Suppressor macrophage treated with lipopolysaccharide for 1 hour (primary cell): Measurements from ENCODE around the gene DLX1.
"Not testable (repeated sequence)": the region's sequence is repeated elsewhere in the genome, so short reads cannot be mapped to it uniquely, and the experiment has no call there.

Experiments used
- DNase-seq, 3 donors: peaks; one replicate each; pipeline ENCODE4 v3.0.0-alpha.2; 2020 to 2022

Gene DLX1

GRCh38 chr2:172085460-172086159 is at the start of gene DLX1:
DLX1 (plus strand) TSS chr2:172085507; CDS start chr2:172085678, 171 bp downstream.
- DNase-seq = no peak

GRCh38 chr2:172038121-172038520 is 47.2 kb upstream of the DLX1 start:
- DNase-seq = no peak

DNA sequence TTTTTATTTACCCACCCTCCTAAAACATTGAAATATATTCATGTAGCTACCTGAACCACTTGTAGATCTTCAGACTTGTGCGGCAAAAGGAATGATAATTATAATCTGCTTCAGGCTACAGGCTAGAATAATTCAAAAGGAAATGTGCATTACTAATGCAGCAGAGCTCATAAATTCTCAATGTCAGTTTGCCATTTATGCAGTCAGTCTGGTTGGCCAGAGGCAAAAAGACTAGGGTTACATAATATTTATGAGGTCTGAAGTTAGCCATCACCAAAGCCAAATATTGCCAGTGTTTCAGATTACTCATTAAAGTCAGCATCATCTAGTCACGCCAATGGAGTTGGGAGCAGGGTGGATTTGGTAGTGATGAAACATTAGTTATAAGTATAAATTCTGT is 46.7 kb upstream of the DLX1 start:
- DNase-seq = no peak

GRCh38 chr2:172039011-172039704 is 46.1 kb upstream of the DLX1 start:
- no peak for DNase-seq

GRCh38 chr2:172040311-172040710 is 45.0 kb upstream of the DLX1 start:
- no peak for DNase-seq

GRCh38 chr2:172046080-172046678 is 39.1 kb upstream of the DLX1 start:
- peak in 2 of 3 donors; percentile 30 to 43 for DNase-seq

DNA sequence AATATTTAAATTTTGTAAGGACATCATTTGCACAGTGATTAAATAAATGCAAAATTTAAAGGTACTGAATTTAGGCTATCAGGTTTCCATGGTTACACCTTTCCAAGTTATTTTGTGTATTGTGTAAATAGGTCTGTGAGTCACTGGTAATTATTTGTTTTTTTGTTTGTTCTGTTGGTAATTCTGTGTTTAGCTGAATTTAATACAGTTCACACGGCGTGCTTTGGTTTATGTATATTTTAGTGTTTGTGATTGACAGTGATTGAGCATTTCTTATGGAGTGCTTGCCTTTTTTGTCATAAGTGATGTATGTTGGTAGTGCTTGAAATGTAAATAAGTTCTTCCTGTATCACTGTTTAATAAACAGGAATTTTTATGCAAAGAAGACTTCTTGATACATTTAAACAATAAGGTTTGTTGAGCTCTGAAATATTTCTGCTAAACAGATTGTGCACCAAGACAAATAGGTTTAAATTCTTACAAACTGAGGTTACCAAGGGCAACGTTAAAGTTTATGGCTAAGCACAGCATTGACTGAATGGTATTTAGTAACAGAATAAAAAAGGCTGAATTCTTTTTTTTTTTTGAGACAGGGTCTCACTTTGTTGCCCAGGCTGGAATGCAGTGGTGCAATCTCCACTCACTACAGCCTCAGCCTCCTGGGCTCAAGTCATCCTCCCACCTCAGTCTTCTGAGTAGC is 38.3 kb upstream of the DLX1 start:
- DNase-seq = no peak

DNA sequence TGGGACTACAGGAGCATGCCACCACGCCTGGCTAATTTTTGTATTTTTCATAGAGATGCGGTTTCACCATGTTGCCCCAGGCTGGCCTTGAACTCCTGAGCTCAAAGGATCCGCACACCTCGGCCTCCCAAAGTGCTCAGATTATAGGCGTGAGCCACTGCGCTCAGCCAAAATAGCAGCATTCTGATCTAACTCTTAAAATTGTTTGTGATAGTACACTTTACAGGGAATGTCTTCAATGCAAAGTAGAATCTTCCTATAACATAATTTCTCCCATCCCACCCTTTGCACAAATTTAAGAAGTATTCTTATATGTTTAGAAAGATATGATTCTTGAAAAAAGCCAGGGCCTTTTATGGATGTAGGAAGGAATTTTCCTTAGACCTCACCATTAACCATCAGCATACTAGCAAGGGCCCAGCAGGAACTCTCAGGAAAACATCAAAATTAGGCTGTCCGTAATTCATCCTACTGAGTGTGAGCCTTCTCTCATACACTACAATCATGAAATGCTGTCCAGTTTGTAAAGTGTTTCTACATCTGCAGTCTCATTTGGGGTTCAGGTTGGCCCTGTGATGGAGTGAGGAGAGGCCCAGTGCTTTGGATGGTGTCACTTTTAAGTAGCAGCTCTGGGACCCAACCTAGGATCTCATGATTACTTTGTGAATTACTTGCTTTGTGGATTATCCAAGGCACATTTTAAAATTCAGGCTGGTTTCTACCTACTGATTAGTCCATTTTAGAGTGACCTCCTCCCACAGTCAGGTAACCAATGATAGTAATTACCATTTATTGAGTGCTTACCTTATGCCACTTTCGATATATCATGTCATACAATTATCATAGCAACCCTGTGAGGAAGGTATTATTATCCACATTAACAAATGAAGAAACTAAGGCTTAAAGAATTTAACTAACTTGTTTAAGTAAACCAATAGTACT is 37.5 kb upstream of the DLX1 start:
- no peak for DNase-seq

DNA sequence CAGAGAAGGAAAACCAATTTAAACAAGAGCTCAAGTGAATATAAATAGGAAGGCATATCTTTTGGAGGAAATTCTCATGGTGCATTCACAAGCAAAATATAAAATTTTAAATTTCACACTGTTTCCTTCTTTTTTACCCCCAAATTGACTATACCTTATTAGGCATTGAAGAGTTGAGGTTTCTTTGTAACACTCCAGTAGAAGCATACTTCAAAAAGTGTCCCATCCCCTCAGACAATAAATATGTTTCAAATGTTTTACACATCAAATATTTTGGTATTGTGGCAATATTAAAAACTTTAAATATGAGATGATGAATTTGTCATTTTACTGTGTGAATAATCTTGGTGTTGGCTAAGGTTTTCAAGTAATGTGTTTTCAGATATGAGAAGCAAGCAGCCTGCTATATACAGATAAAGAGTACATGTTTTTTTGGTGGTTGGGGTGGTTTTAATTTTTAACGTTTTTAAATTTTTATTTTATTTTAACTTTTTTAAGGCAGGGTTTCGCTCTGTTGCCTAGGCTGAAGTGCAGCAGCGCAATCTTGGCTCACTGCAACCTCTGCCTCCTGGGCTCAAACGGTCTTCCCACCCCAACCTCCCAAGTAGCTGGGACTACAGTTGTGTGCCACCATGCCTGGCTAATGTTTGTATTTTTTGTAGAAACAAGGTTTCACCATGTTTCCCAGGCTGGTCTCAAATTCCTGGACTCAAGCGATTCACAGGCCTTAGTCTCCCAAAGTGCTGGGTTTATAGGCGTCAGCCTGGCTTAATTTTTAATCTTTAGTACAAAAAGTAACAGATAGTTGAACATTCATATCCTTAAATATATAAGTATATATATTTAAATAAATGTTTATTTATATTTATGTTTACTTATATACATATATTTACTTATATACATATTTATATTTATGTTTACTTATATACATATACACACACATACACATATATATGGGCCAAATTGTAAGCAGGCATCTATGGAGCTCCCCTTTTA is 36.5 kb upstream of the DLX1 start:
- no peak for DNase-seq

DNA sequence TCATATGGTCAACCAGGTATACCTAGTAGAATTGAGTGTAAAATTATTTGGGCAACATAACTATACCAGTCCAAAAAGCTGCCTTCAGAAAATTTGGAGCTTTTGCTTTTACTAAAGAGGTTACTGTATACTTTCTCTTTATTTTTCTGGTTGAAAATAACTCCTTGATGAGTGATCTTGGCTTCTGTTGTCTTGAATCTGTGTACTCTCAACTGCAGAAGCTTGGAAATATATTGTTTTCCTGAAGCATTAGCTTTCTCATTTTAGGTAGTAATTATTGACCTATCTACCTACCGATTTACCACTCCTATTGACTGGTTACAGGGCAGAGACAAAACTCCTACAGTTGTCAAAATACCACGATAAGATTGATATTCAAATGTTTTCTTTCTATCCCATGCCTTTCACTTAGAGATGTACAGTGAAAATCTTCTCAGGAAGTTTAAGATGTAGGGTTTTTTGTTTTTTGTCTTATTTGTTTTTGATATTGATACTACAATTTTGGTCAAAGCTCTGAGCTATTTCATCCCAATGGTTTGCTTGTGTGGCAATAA is 35.7 kb upstream of the DLX1 start:
- DNase-seq = peak in 1 of 3 donors; percentile 8

DNA sequence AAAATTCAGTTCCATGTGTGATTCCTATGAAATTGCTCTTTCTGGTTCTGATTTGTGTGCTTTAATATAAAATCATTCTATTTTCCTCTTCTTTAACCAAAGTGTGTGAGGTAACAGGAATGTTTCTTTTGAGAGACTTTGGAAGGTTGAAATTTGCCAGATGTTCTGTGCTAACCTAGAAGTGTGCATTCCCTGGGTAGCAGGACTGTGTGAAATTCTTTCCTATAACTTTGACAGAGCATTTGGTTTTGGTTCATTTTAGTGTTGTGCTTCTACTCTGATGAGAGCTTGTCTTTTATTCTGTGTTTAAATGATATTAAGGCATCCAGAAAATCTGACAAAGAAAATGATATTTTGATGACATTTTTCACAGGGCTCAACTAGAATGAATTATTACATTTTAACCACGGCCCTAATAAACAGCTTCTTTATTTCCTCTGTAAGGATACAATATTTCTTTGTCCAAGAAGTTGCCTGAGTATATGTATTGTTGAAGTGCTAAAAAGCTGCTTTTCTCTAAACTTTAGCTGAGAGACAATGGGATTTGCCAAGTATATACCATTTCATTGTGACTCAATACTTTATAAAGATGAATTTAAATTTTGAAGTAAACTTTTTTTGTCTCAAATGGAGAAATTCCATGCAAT is 34.7 kb upstream of the DLX1 start:
- DNase-seq = peak in 1 of 3 donors; percentile 12

DNA sequence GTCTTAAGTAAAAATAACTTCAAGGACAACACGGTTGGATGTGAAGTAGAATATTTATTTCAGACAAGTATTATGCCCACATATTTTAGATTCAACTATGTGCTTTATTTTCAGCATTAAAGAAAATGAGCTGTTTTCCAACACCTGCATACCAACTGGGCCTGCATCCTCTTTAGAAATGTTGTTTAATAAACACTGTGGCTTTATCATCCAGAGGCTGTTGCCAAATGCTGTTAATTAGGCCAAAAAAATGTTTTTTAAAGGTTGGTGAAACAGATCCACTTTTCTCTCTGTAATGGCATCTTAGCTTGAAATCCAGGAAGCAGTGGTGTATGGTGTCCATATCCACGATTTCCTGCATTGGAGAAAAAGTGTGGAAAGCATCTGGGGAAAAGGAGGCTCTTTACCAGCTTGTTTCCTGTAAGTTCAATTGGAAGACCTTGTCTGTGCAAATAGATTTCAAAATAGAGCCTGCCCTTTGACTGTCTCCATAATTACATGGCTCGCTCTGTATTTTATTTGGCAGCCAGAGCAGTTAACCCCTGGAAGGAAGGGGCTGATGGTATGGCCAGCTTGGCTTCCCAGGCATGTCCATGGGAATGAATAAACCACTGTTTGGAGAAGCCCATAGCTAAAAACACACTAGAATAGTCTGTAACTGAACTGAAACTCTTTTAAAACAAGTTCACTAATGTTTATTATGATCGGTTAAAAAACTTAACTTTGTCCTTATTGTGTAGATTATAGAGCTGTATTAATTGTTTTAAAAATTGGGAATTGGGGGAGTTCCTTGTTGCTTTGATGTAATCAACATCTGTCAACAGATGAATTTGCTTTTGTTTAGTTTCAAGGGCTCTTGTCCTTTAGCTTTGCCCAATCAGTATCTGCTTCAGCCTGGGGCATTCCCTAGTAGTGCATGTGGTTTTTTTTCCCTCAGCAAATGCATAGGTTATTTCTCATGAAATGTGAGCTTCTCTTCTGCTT is 33.0 kb upstream of the DLX1 start:
- peak in 1 of 3 donors; percentile 9 for DNase-seq

DNA sequence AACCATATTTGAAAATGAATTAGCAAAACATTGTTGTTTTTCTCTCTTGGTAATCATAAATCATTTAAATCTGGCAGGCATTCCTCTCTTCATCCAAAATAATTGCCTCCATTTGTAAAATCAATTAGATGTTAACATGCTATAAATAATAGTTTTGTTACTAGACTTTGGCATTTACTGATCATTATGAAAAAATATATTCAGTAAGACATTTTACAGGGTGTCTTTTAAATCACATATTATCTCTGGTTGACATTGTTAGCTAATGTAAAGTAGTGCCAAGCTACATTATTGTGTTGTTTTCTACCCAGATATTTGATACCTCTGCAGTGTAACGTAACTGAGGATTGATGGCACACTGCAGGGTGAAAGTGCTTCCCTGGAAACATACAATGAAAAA is 31.8 kb upstream of the DLX1 start:
- no peak for DNase-seq

- DNase-seq = no peak
Observed at GRCh38 chr2:172056293-172056692, 29.0 kb upstream of the DLX1 start.

DNA sequence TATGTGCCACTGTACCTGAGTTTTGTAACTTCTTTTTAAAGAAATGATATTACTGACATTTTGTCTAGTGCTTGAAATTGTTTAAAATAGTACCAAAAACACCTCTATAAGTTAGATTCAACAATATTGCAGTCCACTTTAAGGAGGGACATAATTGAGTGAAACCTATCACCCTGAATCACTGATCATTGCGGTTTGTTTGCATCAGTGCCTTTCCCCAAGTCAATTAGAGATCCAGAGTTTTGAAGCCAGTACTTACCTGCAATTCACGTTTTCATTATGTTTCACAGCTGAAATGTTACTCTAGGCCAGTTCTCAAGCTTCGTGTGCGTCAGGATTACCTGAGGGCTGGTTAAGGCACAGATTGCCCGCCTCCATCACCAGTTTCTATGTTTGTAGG is 26.6 kb upstream of the DLX1 start:
- DNase-seq = no peak

GRCh38 chr2:172060118-172060517 is 25.2 kb upstream of the DLX1 start:
- not testable (repeated sequence) for DNase-seq

DNA sequence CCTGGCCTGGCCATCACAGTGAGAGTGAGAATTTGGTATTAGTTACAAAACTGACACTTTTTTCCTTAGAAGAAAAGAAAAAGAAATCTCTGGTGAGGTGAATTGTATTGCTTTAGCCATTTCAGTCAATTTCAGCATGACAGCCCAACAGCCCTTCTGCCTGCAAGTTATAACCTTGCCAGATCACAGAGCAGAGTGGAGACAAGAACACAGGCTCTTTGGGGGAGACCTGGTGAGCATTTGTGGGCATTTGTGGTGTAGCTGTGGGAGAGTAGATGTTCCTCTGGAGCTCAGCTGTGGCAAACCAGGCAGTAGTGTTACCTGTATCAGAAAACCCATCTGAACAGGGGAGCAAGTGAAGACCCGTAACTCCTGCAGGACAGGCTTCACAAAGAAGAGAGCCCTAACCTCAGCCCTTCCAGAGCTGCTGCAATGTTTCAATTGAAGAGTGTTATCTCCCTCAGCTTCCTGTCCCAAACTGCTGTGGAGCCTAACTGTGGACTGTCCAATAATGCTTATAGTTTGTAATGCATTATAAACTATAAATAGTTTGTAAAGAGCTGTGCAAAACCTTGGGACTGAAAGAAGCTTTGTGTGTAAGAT is 22.8 kb upstream of the DLX1 start:
- no peak for DNase-seq

DNA sequence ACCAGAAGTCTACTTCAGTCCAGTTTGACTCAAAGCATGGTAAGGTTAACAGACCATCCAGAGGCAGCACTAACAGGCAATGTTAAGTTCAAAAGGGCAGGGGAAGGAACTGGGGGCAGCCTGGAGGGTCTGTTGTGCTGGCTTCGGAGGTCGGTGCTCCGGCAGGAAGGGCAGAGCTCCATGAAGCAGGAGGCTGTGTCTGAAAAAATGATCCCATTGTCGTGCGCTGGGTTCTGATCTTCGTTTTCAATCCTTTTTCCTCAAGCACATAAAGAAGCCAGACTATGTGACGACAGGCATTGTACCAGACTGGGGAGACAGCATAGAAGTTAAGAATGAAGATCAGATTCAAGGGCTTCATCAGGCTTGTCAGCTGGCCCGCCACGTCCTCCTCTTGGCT is 21.9 kb upstream of the DLX1 start:
- DNase-seq = no peak
